Embryonic facial prominence (tissue), 1 donor: ENCODE results near the gene PRAMEF2.
"Not testable (repeated sequence)": the region's sequence is repeated elsewhere in the genome, so short reads cannot be mapped to it uniquely, and the experiment has no call there.

Experiments
- DNase-seq: peaks from one replicate; pipeline ENCODE4 v3.0.0-alpha.2; 2016; ENCODE audit errors: extremely low spot score

Gene PRAMEF2, protein sequence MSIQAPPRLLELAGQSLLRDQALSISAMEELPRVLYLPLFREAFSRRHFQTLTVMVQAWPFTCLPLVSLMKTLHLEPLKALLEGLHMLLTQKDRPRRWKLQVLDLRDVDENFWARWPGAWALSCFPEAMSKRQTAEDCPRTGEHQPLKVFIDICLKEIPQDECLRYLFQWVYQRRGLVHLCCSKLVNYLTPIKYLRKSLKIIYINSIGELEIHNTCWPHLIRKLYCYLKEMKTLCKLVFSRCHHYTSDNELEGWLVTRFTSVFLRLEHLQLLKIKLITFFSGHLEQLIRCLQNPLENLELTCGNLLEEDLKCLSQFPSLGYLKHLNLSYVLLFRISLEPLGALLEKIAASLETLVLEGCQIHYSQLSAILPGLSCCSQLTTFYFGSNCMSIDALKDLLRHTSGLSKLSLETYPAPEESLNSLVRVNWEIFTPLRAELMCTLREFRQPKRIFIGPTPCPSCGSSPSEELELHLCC

DNA sequence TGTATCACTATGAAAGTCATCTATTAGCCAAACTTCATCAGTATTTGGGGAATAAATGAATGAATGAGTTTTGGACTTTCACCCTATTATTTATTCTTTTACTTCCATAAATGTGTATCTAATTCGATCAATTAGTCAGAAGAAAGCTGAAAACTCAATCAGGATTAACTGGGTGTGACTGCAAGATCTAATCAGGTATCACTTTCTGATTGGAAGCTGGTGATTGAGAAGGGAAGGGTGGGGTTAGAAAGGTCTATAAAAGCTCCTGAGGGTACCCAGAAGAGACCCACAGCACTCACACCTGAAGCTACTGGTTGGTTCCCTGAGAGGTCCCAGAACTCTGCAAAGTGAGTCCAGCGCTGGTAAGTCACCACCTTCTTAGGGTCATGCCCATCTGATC is at the start of gene PRAMEF2:
Gene PRAMEF2, plus strand, starts transcription at position 301 of the 400 bp plus-strand sequence. CDS start 1,924 bp downstream, outside the sequence.
- not testable (repeated sequence) for DNase-seq

DNA sequence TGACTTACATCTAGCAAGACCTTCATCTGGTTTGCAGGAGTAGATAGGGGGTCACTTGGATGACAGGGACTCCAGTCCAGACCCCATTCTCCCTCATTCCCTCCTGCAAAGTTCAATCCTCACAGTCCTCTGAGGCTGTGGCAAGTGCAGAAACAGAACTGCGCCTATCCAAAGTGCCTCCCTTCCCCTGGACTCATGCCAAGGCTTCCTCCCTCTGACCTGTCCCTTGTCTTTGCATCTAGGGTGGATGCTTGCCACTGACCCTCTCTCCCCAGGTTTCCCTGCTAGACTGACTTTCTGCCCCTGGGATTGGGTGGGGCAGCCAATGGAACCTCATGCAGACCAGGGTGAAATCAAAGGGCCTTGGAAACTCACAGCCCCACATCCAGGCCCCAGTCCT is 47.0 kb upstream of the PRAMEF2 start:
- DNase-seq: no peak

DNA sequence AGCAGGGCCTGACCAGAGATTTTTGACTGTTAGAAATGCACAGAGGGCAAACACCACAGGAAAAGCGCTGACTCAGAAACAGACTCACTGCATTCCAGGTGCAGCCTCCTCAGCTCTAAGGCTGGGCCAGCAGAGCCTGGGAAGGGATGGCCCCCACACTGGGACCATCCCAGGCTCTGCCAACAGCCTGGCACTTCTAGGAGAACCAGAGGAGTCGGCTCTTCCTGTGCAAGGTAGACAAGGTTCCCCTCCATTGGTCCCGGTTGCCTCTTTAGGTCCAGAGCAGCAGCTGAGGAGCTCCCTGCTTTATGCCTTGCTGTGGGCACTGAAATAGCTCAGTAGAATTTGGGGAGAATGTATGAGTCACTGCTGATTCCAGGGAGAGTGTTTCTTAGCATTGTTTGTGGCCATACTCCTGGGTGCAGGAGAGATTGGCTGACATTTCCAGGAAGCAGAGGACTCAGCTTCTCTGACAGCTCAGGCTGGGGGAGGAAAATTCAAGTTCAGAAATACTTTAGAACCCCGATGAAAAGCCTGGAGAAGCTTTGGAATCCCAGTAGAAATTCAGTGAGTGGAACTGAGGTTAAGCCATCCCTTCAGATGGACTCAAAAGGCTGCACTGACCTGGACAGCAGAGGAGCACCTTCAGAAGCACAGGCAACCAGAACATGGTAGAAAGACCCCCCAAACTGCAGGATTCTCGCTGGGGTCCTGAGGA is 46.0 kb upstream of the PRAMEF2 start:
- DNase-seq: no peak

DNA sequence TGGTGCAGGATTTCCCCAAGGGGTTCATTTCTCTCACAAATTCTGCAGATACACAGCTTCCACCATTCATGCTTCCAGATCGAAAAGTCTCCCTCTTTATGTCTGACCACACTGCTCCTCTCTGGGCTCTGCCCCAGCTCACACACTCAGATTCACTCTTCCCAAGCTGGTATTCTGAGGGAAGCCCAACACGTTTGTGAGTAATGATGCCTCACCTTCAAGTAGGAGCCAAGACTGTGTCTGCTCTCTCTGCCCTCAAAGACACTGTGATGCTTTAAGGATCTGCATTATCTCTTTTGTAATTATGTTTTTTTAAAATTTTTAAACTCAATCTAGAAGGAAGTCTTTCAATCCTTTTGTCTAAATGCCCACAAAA is 45.5 kb upstream of the PRAMEF2 start:
- DNase-seq: no peak

DNA sequence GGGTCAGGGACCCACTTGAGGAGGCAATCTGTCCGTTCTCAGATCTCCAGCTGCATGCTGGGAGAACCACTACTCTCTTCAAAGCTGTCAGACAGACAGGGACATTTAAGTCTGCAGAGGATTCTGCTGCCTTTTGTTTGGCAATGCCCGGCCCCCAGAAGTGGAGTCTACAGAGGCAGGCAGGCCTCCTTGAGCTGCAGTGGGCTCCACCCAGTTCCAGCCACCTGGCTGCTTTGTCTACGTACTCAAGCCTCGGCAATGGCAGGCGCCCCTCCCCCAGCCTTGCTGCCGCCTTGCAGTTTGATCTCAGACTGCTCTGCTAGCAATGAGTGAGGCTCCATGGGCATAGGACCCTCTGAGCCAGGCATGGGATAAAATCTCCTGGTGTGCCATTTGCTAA is 37.8 kb upstream of the PRAMEF2 start:
- DNase-seq: not testable (repeated sequence)

DNA sequence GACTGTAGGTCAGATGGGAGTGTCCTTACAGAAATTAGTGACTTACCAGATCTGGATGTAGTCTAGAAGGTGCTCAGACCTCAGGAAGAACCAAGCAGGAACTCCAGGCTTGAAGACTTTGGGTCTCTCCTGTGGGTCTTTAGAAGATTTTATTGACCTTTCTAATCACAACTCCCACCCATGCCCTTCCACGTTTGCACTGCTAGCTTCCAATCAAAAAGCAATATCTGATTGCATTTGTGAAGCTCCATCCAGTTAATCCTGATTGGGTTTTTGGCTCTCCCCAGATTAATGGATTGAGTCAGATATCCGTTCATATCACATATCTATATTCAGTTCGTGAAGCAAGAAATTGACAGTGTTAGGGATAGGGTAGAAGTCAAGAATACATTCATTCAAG is 25.6 kb upstream of the PRAMEF2 start, which contains the start of gene PRAMEF11:
Gene PRAMEF11, minus strand, starts transcription at position 101 of the 400 bp plus-strand sequence. CDS start 2,621 bp downstream, outside the sequence.
- DNase-seq: not testable (repeated sequence)

DNA sequence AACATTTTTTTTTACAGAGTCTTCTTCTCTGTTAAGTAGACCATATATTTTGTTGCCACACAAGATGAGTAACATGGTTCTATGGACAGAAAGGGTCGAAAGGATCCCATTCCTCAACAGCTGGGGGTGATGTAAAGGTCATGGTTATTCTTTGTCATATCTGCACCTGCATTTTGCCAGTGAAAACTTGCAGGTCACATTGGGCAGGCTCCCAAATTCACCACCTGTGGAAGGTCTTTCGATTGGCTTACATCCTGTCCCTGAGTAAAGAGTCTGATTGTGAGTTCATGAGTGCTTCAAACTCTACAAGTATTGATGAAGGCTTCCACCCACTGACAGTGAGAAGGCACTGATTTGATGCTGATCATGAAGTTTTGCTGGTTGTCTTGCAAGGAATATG is 23.6 kb upstream of the PRAMEF2 start:
- not testable (repeated sequence) for DNase-seq

DNA sequence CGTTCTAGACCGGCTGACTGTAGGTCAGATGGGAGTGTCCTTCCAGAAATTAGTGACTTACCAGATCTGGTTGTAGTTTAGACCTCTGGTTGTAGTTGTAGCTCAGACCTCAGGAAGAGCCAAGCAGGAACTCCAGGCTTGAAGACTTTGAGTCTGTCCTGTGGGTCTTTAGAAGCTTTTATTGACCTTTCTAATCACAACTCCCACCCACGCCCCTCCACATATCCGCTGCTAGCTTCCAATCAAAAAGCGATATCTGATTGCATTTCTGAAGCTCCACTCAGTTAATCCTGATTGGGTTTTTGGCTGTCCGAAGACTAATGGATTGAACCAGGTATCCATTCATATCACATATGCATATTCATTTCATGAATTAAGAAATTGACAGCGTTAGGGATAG is 8.3 kb upstream of the PRAMEF2 start, which contains the start of gene HNRNPCL1:
Gene HNRNPCL1, minus strand, starts transcription at position 101 of the 400 bp plus-strand sequence. CDS start 431 bp downstream, outside the sequence.
- not testable (repeated sequence) for DNase-seq

DNA sequence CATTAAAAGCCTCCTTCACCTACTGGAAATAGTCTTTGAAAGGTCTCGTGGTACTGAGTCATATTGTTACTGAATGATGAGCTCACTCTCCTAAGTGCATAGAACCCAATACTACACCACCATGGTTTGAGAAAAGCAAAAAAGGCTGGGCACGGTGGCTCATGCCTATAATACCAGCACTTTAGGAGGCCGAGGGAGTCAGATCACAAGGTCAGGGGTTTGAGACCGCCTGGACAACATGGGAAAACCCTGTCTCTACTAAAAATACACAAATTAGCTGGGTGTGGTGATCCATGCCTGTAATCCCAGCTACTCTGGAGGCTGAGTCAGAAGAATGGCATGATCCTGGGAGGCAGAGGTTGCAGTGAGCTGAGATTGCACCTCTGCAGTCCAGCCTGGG is 5.1 kb upstream of the PRAMEF2 start:
- no peak for DNase-seq

DNA sequence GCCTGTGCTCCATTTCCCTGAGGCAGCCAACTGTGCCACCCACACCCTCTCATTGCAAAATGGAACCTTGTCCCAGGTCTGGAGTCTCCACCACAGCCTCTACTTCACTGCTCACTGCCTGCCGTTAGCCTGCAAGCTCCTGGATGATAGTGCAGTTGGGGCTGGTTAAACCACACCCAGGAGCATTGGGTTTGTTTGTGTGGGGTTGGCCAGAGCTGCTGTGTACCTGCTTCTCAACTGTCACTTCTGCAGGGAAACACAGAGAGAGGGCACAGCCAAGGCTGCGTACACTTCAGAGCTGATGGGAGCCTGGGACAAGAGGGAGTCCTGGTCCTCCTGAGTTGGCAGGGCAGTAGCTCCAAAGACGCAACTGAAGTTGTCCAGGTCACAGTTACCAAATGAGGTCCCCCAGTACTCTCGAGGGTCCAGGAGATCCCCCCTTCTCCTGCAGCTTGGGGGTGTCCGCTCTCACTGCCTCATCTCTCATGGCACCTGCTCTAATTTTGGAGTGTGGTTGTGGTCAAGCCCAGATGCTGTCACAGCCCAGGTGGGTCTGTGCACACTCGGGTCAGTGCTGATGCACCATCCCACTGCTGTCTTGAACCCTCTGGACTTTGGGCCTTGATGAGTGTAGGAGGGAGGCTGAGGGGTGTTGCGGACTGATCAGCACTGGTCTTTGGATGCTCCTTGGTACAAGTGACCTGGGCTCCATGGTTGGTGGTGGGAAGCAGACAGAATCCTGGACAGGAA is 6.4 kb downstream of the PRAMEF2 start:
- not testable (repeated sequence) for DNase-seq

DNA sequence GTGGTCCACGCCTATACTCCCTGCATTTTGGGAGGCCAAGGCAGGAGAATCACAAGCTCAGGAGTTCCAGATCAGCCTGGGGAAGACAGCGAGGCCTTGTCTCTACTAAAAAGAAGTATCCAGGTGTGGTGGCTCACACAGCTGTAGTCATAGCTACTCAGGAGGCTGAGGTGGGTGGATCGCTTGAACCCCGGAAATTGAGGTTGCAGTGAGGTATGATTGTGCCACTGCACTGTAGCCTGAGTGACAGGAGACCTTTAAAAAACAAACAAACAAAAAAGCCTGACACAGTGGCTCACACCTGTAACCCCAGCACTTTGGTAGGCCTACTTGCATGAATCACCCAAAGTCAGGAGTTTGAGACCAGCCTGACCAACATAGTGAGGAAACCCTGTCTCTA is 21.6 kb downstream of the PRAMEF2 start:
- DNase-seq: not testable (repeated sequence)

DNA sequence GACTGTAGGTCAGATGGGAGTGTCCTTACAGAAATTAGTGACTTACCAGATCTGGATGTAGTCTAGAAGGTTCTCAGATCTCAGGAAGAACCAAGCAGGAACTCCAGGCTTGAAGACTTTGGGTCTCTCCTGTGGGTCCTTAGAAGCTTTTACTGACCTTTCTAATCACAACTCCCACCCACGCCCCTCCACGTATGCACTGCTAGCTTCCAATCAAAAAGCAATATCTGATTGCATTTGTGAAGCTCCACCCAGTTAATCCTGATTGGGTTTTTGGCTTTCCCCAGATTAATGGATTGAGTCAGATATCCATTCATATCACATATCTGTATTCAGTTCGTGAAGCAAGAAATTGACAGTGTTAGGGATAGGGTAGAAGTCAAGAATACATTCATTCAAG is 29.2 kb downstream of the PRAMEF2 start, which contains the start of gene PRAMEF4:
Gene PRAMEF4, minus strand, starts transcription at position 101 of the 400 bp plus-strand sequence. CDS start 2,807 bp downstream, outside the sequence.
- DNase-seq: not testable (repeated sequence)

DNA sequence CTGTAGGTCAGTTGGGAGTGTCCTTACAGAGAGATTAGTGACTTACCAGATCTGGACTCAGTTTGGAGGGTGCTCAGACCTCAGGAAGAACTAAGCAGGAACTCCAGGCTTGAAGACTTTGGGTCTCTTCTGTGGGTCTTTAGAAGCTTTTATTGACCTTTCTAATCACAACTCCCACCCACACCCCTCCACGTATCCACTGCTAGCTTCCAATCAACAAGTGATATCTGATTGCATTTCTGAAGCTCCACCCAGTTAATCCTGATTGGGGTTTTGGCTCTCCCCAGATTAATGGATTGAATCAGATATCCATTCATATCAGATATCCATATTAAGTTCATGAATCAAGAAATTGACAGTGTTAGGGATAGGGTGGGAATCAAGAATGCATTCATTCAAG is 41.3 kb downstream of the PRAMEF2 start, which contains the start of gene PRAMEF10:
Gene PRAMEF10, minus strand, starts transcription at position 101 of the 400 bp plus-strand sequence. CDS start 2,423 bp downstream, outside the sequence.
- not testable (repeated sequence) for DNase-seq

DNA sequence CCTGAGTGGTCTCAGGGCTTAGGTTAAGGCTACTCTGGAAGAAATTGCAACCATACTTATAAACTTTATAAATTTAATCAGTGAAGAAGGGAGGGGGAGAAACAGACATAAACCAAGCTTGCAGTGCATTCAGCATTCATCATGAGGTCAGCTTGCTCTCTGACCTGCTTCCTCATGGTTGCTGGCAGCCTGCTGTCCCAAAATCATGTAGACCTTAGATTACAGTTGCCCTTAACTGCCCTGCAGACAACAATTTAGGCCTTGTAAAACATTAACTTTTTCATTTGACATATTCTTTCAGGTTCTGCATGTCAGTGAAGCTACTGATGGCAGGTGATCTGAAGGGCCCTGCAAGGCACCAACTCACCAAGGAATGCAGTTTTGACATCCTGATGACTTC is 42.3 kb downstream of the PRAMEF2 start:
- not testable (repeated sequence) for DNase-seq

DNA sequence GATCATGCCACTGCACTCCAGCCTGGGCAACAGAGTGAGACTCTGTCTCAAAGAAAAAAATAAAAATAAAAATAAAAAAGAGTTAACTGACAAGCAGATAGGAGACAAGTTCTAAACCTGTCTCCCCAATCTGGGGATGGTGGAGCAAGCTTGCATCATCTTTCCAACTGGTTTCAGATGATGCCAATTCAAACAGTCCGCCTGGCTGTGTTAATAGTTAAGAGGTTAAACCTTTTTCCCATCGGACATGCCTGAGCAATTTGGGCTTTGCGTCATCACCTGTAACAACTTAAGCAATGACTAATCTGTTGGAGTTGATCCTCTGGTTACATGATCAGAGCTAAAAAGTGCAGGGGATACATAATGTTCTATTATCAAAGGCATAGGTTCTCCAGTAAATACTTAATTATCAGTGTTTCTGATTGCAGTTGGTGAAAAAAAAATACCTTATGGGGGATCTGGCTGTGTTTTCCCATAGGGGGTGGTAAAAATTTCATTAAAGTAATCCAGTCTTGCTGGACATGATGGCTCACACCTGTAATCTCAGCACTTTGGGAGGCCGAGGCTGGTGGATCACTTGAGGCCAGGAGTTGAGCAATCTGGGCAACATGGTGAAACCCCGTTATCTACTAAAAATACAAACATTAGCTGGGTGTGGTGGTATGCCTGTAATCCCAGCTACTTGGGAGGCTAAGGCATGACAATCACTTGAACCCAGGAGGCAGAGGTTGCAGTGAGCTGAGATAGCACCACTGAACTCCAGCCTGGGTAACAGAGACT is 47.1 kb downstream of the PRAMEF2 start:
- not testable (repeated sequence) for DNase-seq
